Measurements from ENCODE around the gene FBF1.
A peak's percentile ranks its signal among the peaks of the same experiment; 100 is the strongest.

The FBF1 gene

DNA sequence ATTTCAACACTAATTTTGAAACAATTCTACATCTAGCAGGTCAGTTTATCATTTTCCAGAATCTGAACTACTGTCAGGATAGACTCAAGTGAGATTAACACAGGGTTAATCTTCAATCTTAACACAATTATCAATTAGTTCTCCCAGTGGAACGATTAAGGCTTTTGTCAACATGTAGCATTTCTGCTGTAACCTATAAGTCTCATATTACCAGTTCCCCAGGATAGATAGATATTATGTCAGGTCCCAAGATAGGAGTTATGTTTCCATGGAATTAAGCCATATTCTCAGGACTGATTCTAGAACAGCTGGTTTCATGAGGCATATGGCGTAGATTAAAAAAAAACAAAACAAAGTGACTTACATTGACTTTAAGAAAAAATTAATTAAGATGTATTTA lies 4.4 kb upstream of the FBF1 start:
- no peak for DNase-seq

- DNase-seq, result no peak
Observed at GRCh38 chr17:75943491-75943890, 2.6 kb upstream of the FBF1 start.

GRCh38 chr17:75942473-75942872 lies 1.6 kb upstream of the FBF1 start:
- DNase-seq, result no peak

- DNase-seq, result no peak
Observed at GRCh38 chr17:75941442-75941819, 589 bp upstream of the FBF1 start.

DNA sequence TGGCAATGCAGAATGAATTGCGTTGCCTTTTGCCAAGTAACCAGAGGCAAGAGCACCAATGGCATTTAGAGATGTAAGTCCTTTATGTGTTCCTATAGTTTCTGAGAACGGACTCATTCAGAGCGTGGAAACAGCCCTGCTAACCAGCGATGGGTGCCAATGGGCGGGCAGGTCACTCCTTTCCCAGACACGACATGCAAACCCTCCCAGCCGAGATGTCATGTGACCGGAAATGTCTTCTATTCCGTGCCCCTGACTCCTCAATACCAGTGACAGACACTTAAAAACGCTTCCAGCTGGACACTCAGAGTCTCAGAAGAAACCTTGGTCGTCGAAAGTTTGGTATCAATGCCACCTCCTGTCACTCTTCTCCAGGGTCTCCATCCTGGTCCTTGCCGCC lies 3.2 kb downstream of the FBF1 start:
- no peak for DNase-seq

- no peak for DNase-seq
Observed at GRCh38 chr17:75933808-75934207, 7.0 kb downstream of the FBF1 start.

- DNase-seq, result no peak
Observed at GRCh38 chr17:75932852-75933251, 8.0 kb downstream of the FBF1 start.

GRCh38 chr17:75931062-75931461 lies 9.8 kb downstream of the FBF1 start:
- no peak for DNase-seq

GRCh38 chr17:75927286-75927922 lies 13.4 kb downstream of the FBF1 start:
- DNase-seq, result peak in 1 of 2 donors; percentile 16

DNA sequence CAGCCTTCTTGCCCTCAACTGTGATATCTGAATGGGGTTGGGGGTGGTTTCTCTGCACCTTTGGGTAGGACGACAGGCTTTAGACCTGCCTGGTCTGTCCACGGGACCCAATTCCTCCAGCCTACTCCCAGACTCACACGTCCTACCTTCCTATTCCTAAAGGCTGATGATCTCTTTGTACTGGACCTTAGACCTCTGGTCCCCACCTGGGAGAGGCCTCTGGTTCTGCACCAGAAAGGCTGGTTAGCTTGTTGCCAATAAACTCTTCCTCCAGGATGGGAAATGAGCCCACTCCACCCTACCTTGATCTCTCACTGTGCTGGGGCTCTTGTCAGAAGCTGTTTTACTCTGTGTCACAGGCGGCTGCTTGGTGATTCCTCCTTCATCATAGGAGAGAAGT lies 14.4 kb downstream of the FBF1 start:
- DNase-seq, result no peak

DNA sequence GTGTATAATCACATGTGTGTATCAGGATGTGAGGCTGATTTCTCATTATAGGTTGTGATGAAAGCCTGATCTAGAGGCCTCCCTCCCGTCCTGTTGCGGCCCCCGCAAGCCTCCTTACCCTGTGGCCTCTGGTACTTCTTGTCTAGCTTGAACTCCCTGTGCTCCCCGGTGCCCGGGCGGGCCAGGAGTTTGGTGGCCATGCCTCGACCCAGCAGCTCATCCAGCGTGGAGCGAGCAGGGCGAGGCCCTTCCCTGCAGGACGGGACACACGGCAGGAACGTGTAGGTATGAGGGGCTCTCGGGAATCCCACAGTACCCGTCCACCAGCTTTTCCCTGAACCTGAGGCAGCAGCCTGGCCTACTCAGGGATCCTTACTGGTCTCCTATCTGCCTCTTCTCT lies 14.9 kb downstream of the FBF1 start:
- DNase-seq, result no peak

GRCh38 chr17:75925103-75925502 lies 15.7 kb downstream of the FBF1 start:
- DNase-seq, result no peak

- no peak for DNase-seq
Observed at GRCh38 chr17:75922963-75923874, 17.6 kb downstream of the FBF1 start.

DNA sequence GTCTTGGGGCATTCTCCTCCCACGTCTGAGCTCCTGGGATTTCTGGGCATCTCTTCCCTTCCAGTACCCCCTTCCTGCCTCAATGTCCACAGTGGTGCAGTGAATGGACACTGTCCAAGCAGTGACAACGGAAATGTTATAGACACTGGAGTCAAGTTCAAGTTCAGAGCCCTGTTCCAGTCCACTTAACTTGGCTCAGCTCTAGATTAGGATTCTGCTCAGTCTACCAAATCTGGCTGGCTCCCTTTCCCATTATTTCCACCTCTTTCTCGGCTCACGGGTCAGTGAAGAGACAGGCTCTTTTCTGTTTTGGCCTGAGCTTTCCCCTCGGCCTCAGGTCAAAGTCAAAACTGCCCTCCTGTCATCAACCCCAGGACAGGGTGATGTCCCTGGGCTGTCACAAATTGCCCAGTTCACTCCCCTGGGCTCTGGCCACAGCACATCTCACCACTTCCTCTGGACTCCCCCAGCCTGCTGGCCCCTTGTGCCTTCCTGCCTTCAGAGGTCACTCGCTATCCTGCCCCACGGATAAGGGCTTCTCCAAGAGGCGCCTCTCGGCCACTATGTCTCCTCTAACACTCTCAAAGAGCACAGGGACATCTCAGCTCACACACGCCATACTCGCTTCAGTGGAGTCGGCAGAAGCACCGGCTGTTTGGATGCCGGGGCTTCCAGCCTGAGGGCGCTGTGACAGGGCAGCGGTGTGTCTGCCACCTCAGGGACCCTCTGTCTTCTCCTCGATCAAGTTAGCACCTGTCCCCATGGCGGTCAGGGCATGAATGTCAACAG lies 18.5 kb downstream of the FBF1 start:
- DNase-seq, result no peak

GRCh38 chr17:75921596-75921995 lies 19.2 kb downstream of the FBF1 start:
- DNase-seq, result no peak

- DNase-seq, result no peak
Observed at GRCh38 chr17:75920045-75920560, 20.7 kb downstream of the FBF1 start.

GRCh38 chr17:75919611-75920010 lies 21.2 kb downstream of the FBF1 start:
- no peak for DNase-seq

DNA sequence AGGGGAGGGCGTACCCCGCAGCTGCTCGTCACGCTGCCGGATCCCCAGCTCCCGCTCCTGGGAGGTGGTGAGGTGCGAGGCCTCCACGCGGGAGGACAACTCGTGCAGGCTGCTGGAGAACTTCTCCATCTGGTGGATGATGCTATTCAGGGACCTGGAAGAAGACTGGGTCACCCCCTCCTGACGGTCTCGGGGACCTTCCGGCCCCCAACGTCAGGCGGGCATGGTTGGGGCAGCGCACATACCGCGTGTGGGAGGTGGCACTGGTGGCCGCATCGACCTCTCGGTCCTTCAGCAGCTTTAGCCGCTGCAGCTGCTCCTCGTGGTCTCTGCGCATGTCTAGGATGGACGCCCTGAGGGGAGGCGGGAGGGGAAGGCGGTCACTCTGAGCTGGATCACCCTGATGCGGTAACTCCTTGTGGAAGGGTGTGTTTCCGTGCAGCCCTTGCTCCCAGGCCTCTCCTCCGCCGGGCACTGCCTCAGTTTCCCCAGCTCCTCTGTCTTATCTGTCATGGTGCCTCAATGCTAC lies 22.9 kb downstream of the FBF1 start:
- DNase-seq, result no peak

DNA sequence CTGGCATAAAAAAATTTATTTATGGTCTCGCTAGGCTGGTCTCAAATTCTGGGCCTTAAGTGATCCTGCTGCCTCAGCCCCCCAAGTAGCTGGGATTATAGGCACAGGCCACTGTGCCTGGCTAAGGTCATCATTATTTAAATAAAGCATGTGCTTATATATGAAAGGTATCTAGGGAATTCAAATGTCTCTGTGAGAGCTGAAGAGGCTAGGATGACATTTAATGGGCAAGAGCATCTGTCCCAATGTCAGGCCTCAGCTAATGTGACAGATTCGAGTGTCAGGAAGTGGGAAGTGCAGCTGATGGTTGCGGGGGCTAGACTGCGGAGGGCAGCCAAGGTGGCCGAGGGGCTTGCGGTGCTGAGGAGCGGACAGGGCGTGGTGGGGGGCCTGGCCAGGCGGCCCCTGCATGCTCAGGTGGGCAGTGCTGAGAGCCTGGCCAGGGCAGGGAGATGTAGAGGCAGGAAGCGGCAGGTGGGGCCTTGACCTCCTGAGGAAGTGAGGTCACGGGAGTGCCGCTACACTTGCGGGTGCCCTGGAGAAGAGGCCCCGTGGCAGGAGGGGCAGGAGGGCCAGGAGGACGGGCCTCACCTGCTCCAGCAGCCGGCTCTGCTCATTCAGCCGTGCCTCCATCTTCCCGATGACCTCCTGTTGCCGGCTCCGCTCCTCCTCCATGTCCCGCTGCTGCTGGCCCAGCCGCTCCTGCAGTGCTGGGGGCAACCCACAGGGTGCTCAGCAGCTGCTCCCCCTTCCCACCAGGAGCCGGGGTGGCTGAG lies 23.5 kb downstream of the FBF1 start:
- no peak for DNase-seq

DNA sequence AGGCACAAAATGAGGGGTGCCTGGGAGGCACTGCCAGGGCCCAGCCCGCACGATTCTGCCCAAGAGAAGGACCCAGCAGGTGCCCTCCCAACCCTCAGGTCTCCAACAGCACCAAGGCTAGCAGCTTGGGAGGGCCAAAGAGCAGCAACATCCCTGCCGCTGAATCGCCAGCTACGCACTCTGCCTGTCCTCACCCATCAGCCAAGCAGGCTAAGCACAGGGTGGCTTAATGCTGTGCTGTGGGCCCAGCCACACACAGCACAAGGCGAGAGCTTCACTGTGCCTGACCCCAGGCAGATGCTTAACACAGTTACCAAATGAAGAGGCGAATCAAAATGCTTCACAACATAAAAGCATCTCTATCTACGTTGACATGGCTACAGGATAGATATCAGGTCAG lies 25.6 kb downstream of the FBF1 start:
- DNase-seq, result no peak

- no peak for DNase-seq
Observed at GRCh38 chr17:75914643-75915267, 26.1 kb downstream of the FBF1 start.

All from CD4-positive, alpha-beta T cell treated with Interleukin-4 for 1 hour (primary cell).